ENCODE results near the gene DESI2.
"Not testable (repeated sequence)": the region's sequence is repeated elsewhere in the genome, so short reads cannot be mapped to it uniquely, and the experiment has no call there.

DESI2 gene

GRCh38 chr1:244705261-244706234, 52.6 kb downstream of the DESI2 start:
- no peak for DNase-seq (ENCODE audit: low read depth)

GRCh38 chr1:244709076-244709475, 56.1 kb downstream of the DESI2 start:
- DNase-seq (ENCODE audit: low read depth): no peak

- DNase-seq (ENCODE audit: low read depth): no peak
Observed at GRCh38 chr1:244709476-244710368, 56.8 kb downstream of the DESI2 start.

- DNase-seq (ENCODE audit: low read depth): no peak
Observed at GRCh38 chr1:244710474-244711062, 57.6 kb downstream of the DESI2 start.

- no peak for DNase-seq (ENCODE audit: low read depth)
Observed at GRCh38 chr1:244712669-244713068, 59.7 kb downstream of the DESI2 start.

- DNase-seq (ENCODE audit: low read depth): no peak
Observed at GRCh38 chr1:244713332-244713731, 60.4 kb downstream of the DESI2 start.

GRCh38 chr1:244727871-244728474, 75.0 kb downstream of the DESI2 start:
- DNase-seq (ENCODE audit: low read depth): no peak

GRCh38 chr1:244730153-244730933, 77.4 kb downstream of the DESI2 start:
- DNase-seq (ENCODE audit: low read depth): no peak

- no peak for DNase-seq (ENCODE audit: low read depth)
Observed at GRCh38 chr1:244730934-244731434, 78.1 kb downstream of the DESI2 start.

- DNase-seq (ENCODE audit: low read depth): no peak
Observed at GRCh38 chr1:244731651-244732050, 78.7 kb downstream of the DESI2 start.

GRCh38 chr1:244732851-244733450, 80.0 kb downstream of the DESI2 start:
- no peak for DNase-seq (ENCODE audit: low read depth)

GRCh38 chr1:244735404-244735803, 82.5 kb downstream of the DESI2 start:
- DNase-seq (ENCODE audit: low read depth): no peak

- DNase-seq (ENCODE audit: low read depth): no peak
Observed at GRCh38 chr1:244735876-244736561, 83.1 kb downstream of the DESI2 start.

- DNase-seq (ENCODE audit: low read depth): not testable (repeated sequence)
Observed at GRCh38 chr1:244739140-244739539, 86.2 kb downstream of the DESI2 start.

GRCh38 chr1:244740027-244740617, 87.2 kb downstream of the DESI2 start:
- not testable (repeated sequence) for DNase-seq (ENCODE audit: low read depth)

GRCh38 chr1:244741692-244742091, 88.8 kb downstream of the DESI2 start:
- no peak for DNase-seq (ENCODE audit: low read depth)

- DNase-seq (ENCODE audit: low read depth): no peak
Observed at GRCh38 chr1:244749230-244750016, 96.5 kb downstream of the DESI2 start.

GRCh38 chr1:244751271-244751895, 98.5 kb downstream of the DESI2 start:
- no peak for DNase-seq (ENCODE audit: low read depth)
